K562 (cell line): Measurements from ENCODE around the gene SRCAP. TPM values are rescaled to one million over a fixed set of nuclear protein-coding genes. Genes with fewer than 3 reads are reported as not detected.

Source experiments
- ATAC-seq: fragments of 200-7000 bp; cut with Tn5 transposase; 3 replicates; pipeline ENCODE4 v1.9.1; 2020; ENCODE audit warnings: moderate library complexity
- BruUV-seq: library from RNA; stranded (reverse); fragments of 400-500 nt; replicated peaks from 2 replicates; lab custom pipeline; 2021; lab: Mats Ljungman, UMichigan
- CTCF ChIA-PET: fragments of 300-600 bp; formaldehyde crosslinking; extraction: SDS; loops from one replicate; lab custom pipeline; 2021; ENCODE audit warnings: low intra/inter-chr PET ratio; lab: Yijun Ruan, JAX
- POLR2A ChIA-PET: fragments of 300-600, 350-650 bp; sonication (Branson Sonifier 250); formaldehyde crosslinking; extraction: SDS; loops from one replicate; lab custom pipeline; 2021; ENCODE audit warnings: antibody characterized with exemption, inconsistent platforms; lab: Yijun Ruan, JAX
- DNase-seq, 4 experiments: peaks; one replicate each; pipeline versions ENCODE4 v3.0.0 to v3.0.0-alpha.2; 2011 to 2018; ENCODE audit warnings: low spot score in 3 of 4, mixed read lengths in 3 of 4; ENCODE audit errors: extremely low read depth in 1 of 4
- FAIRE-seq: peaks from 2 replicates; lab custom pipeline; 2011; peaks lifted over from hg19 to GRCh38; lab: Jason Lieb, UNC
- H2AFZ ChIP-seq: 2 replicates; pipeline ENCODE4 v1.6.0; 2011; ENCODE audit warnings: low read depth, low read length, control low read depth, inconsistent platforms
- H3K27ac ChIP-seq: fragments of 200-600 bp; 3 replicates; pipeline ENCODE4 v1.8.0; 2011; ENCODE audit warnings: low read depth, mild to moderate bottlenecking, control low read depth, inconsistent platforms, low read length, moderate library complexity, mixed read lengths; ENCODE audit errors: extremely low read depth
- H3K27me3 ChIP-seq, 2 experiments: fragments of 300-600 bp in 1 of 2; 2 replicates in 1 of 2; 3 replicates in 1 of 2; pipeline versions ENCODE4 v1.6.0 to v1.8.0; 2011; ENCODE audit warnings: inconsistent platforms in 2 of 2, low read length in 2 of 2, mild to moderate bottlenecking in 1 of 2, mixed read lengths in 1 of 2, moderate library complexity in 1 of 2; ENCODE audit not compliant: control insufficient read depth in 2 of 2, insufficient read depth in 2 of 2
- H3K36me3 ChIP-seq: fragments of 300-600 bp; 3 replicates; pipeline ENCODE4 v1.8.0; 2011; ENCODE audit warnings: mild to moderate bottlenecking, low read length, inconsistent platforms; ENCODE audit not compliant: control insufficient read depth, insufficient read depth
- H3K4me1 ChIP-seq, 2 experiments: fragments of 200-600 bp in 1 of 2; replicated peaks in 1 of 2; 2 replicates in 1 of 2; 3 replicates in 1 of 2; pipeline versions ENCODE4 v1.5.1 to v1.8.0; 2011; ENCODE audit warnings: inconsistent platforms in 2 of 2, low read length in 2 of 2, mild to moderate bottlenecking in 1 of 2, mixed read lengths in 1 of 2, moderate library complexity in 1 of 2; ENCODE audit not compliant: control insufficient read depth in 2 of 2, insufficient read depth in 2 of 2
- H3K4me2 ChIP-seq: 2 replicates; pipeline ENCODE4 v1.6.1; 2011; ENCODE audit warnings: low read length, control low read depth, inconsistent platforms, mixed read lengths; ENCODE audit not compliant: insufficient read depth
- H3K4me3 ChIP-seq: fragments of 200-600 bp; sonication (generic), shearing (Covaris generic); 2 replicates; pipeline ENCODE4 v1.5.1; 2016; ENCODE audit warnings: control low read depth, inconsistent platforms
- H3K79me2 ChIP-seq: fragments of 200-600 bp; 3 replicates; pipeline ENCODE4 v1.8.0; 2011; ENCODE audit warnings: low read length, inconsistent platforms; ENCODE audit not compliant: control insufficient read depth, insufficient read depth
- H3K9ac ChIP-seq, 2 experiments: 2 replicates each; pipeline versions ENCODE4 v1.6.0 to v1.6.1; 2011; ENCODE audit warnings: low read depth in 2 of 2, low read length in 2 of 2, control low read depth in 1 of 2, inconsistent platforms in 1 of 2, mild to moderate bottlenecking in 1 of 2, mixed read lengths in 1 of 2; ENCODE audit not compliant: insufficient read depth in 1 of 2
- H3K9me1 ChIP-seq: one replicate; pipeline ENCODE4 v1.6.0; 2011; ENCODE audit warnings: inconsistent platforms, mild to moderate bottlenecking, low read length, moderate library complexity; ENCODE audit not compliant: control insufficient read depth, insufficient read depth
- H3K9me3 ChIP-seq: replicated peaks from 2 replicates; pipeline ENCODE4 v1.5.1; 2011; ENCODE audit warnings: low read depth, low read length, inconsistent platforms; ENCODE audit not compliant: control insufficient read depth, insufficient read depth
- H4K20me1 ChIP-seq: replicated peaks from 2 replicates; pipeline ENCODE4 v1.6.1; 2011; ENCODE audit warnings: low read length, inconsistent platforms, mixed read lengths; ENCODE audit not compliant: control insufficient read depth, insufficient read depth
- FOXO4 ChIP-seq: fragments of 450-650 bp; formaldehyde crosslinking; IDR thresholded peaks from 2 replicates; pipeline ENCODE4 v1.4.0; 2020; ENCODE audit warnings: mild to moderate bottlenecking, moderate library complexity
- KLF6 ChIP-seq: fragments of 250-450 bp; sonication (Bioruptor Pico); IDR thresholded peaks from 2 replicates; pipeline ENCODE4 v1.4.0; 2020; ENCODE audit warnings: mild to moderate bottlenecking, moderate library complexity, borderline replicate concordance
- OTX1 ChIP-seq: fragments of 450-650 bp; formaldehyde crosslinking; IDR thresholded peaks from 2 replicates; pipeline ENCODE4 v1.4.0; 2022; ENCODE audit warnings: mild to moderate bottlenecking
- TAF15 ChIP-seq: fragments of 200-400 bp; formaldehyde crosslinking; IDR thresholded peaks from 2 replicates; pipeline ENCODE4 v1.6.1; 2017; ENCODE audit warnings: mild to moderate bottlenecking, low read depth, low read length, moderate library complexity
- TAL1 ChIP-seq: fragments of 450-650 bp; IDR thresholded peaks from 2 replicates; pipeline ENCODE4 v1.6.1; 2016; ENCODE audit warnings: mild to moderate bottlenecking
- TBP ChIP-seq: optimal IDR thresholded peaks from 2 replicates; pipeline ENCODE3; 2011; ENCODE audit warnings: low read depth, low read length, improper control_type of control experiment
- TRIM25 ChIP-seq: fragments of 450-650 bp; IDR thresholded peaks from 2 replicates; pipeline ENCODE4 v1.7.0; 2016; ENCODE audit warnings: borderline replicate concordance
- ZNF124 ChIP-seq: sonication (generic); formaldehyde crosslinking; IDR thresholded peaks from 2 replicates; pipeline ENCODE4 v1.8.1; 2022; ENCODE audit warnings: missing genetic modification reagents
- ZNF445 ChIP-seq: fragments of 250-450 bp; sonication (Bioruptor Pico); IDR thresholded peaks from 2 replicates; pipeline ENCODE4 v1.4.0; 2020; ENCODE audit warnings: low read depth, mild to moderate bottlenecking, moderate library complexity
- WGBS: fragments of 100-300 bp; shearing (Covaris generic); methylation state at CpG from one replicate; pipeline ENCODE4 v1.1.6; 2016; ENCODE audit warnings: low coverage, mixed read lengths; ENCODE audit not compliant: insufficient coverage; ENCODE audit errors: missing lambda C conversion rate; 5-methylcytosine and 5-hydroxymethylcytosine counted together
- in situ Hi-C: fragments of 300-500 bp; cut with MboI; formaldehyde crosslinking; loops from 4 replicates; pipeline ENCODE4 v1.15.0; 2018; ENCODE audit warnings: inconsistent platforms, mixed read lengths
- intact Hi-C: fragments of 100-400 bp; cut with micrococcal nuclease; formaldehyde crosslinking; loops from 2 replicates; pipeline ENCODE4 v1.14.2; 2022
- polyA plus RNA-seq, 8 experiments: library from polyadenylated mRNA; depleted of rRNA in 4 of 8; stranded (reverse) in 5 of 8; unstranded in 3 of 8; fragments of >200 nt; fragmentation: Nextera tagmentation in 2 of 8; fragmentation: Illumina TruSeq in 1 of 8; extraction: Ambion mirVana in 2 of 8; extraction: Trizol in 1 of 8; gene quantifications; 2 replicates each; pipeline versions ENCODE4 v1.2.1 to v1.2.3, GENCODE V29; 2011 to 2014; ENCODE audit warnings: inconsistent platforms in 1 of 8, missing spikeins in 1 of 8
- total RNA-seq, 7 experiments: library from RNA; depleted of rRNA in 6 of 7; stranded (reverse); fragments of >200 nt in 6 of 7; fragmentation: Illumina TruSeq in 2 of 7; extraction: Trizol in 2 of 7; gene quantifications; 2 replicates each; pipeline versions ENCODE4 v1.2.1 to v1.2.3, GENCODE V29; 2011 to 2021; ENCODE audit warnings: low replicate concordance in 1 of 7

Gene SRCAP
- total and polyA plus RNA-seq, 9 of the 15 experiments (the other 6 are each of a cell fraction or from before 2014, with no cell fraction given): 0.21 to 62.6 (median 5.8) TPM

- POLR2A ChIA-PET: interaction anchor here (0.7 to 1.3 kb wide), 6 partner anchors 9 to 44 kb away, joined by 3 to 4 read pairs (median 3); partner anchors contain the start of gene PHKG2
Observed at GRCh38 chr16:30731411-30731810, 32.4 kb downstream of the SRCAP start.

More at GRCh38 chr16:30731411-30731810, 32.4 kb downstream of the SRCAP start:
- H4K20me1 ChIP-seq: no peaks in the 10 kb centered on the region; the same call in 1 of the 2 replicates
- H3K36me3 ChIP-seq: peaks cover 92% of the 10 kb centered on the region
- no peak overlapping the region; a peak in 1 of 4 replicates for H3K9ac ChIP-seq
- DNase-seq (no peak), ATAC-seq (no peak), FAIRE-seq (no peak)
- H3K9me1 ChIP-seq: no peaks in the 10 kb centered on the region
- H3K79me2 ChIP-seq: no peaks in the 10 kb centered on the region
- no peak overlapping the region for H3K27ac ChIP-seq
- no peak overlapping the region for H3K4me3 ChIP-seq
- no peaks in the 10 kb centered on the region for H3K27me3 ChIP-seq
- H3K9me3 ChIP-seq: no peaks in the 10 kb centered on the region
- no peak overlapping the region for H3K4me2 ChIP-seq
- H3K4me1 ChIP-seq: no peaks in the 10 kb centered on the region; a peak in 1 of 5 replicates
- H2AFZ ChIP-seq: no peak overlapping the region
- in situ Hi-C loops: no loop called here
- WGBS: 95% methylated on average over 3 of the region's 3 CpGs
- intact Hi-C loops: no loop called here
- CTCF ChIA-PET: no interaction called here
- TF ChIP-seq ZNF124 (no peak), KLF6 (no peak), TAF15 (no peak), OTX1 (CRISPR knock-in tag) (no peak), ZNF445 (CRISPR knock-in tag) (no peak), TBP (no peak), FOXO4 (no peak), TAL1 (no peak), TRIM25 (no peak)
- TF ChIP-seq, all 486 proteins: peak for 0
- no TSS peak for BruUV-seq
